K562 (cell line): ENCODE data around the gene NEU1. TPM values are rescaled to one million over a fixed set of nuclear protein-coding genes. Genes with fewer than 3 reads are reported as not detected.

ENCODE experiments used
- FIP1L1 ChIP-seq: fragments of 200-400 bp; formaldehyde crosslinking; IDR thresholded peaks from 2 replicates; pipeline ENCODE4 v1.6.1; 2018; ENCODE audit warnings: mild to moderate bottlenecking, low read depth, low read length; ENCODE audit not compliant: poor library complexity, severe bottlenecking
- FOXA1 ChIP-seq: fragments of 450-650 bp; IDR thresholded peaks from 2 replicates; pipeline ENCODE4 v1.6.1; 2016; ENCODE audit warnings: mild to moderate bottlenecking, borderline replicate concordance
- FOXJ2 ChIP-seq: fragments of 200-800 bp; sonication (Bioruptor generic); IDR thresholded peaks from 2 replicates; pipeline ENCODE4 v1.6.1; 2016; ENCODE audit warnings: missing genetic modification characterization, missing compliant biosample characterization
- FOXP1 ChIP-seq: sonication (generic); formaldehyde crosslinking; IDR thresholded peaks from 2 replicates; pipeline ENCODE4 v1.8.0; 2022; ENCODE audit warnings: mild to moderate bottlenecking, missing genetic modification reagents
- HDAC6 ChIP-seq: IDR thresholded peaks from 2 replicates; pipeline ENCODE4 v1.6.1; 2012; ENCODE audit warnings: low read depth, mild to moderate bottlenecking, control low read depth, inconsistent platforms, low read length, moderate library complexity
- HNRNPK ChIP-seq: fragments of 200-400 bp; formaldehyde crosslinking; IDR thresholded peaks from one replicate; pipeline ENCODE4 v1.6.1; 2018; ENCODE audit warnings: mild to moderate bottlenecking, low read depth, low read length; ENCODE audit not compliant: poor library complexity, severe bottlenecking
- MEF2A ChIP-seq: IDR thresholded peaks from 2 replicates; pipeline ENCODE4 v1.6.1; 2011; ENCODE audit warnings: low read depth, mild to moderate bottlenecking, low read length, moderate library complexity; ENCODE audit not compliant: control insufficient read depth
- MXI1 ChIP-seq: IDR thresholded peaks from 2 replicates; pipeline ENCODE4 v1.6.1; 2011; ENCODE audit warnings: low read depth, mild to moderate bottlenecking, improper control_type of control experiment, low read length
- MYBL2 ChIP-seq, 2 experiments: fragments of 450-650 bp in 1 of 2; sonication (generic) in 1 of 2; formaldehyde crosslinking in 1 of 2; IDR thresholded peaks; 2 replicates each; pipeline versions ENCODE4 v1.6.1 to v1.8.1; 2017 to 2022; ENCODE audit warnings: borderline replicate concordance in 1 of 2, inconsistent platforms in 1 of 2, low read depth in 1 of 2, mild to moderate bottlenecking in 1 of 2, missing genetic modification reagents in 1 of 2, moderate library complexity in 1 of 2
- PYGO2 ChIP-seq: fragments of 450-650 bp; IDR thresholded peaks from 2 replicates; pipeline ENCODE4 v1.6.1; 2016; ENCODE audit warnings: mild to moderate bottlenecking, missing genetic modification characterization, moderate library complexity, missing compliant biosample characterization
- RBM17 ChIP-seq: fragments of 200-400 bp; formaldehyde crosslinking; IDR thresholded peaks from 2 replicates; pipeline ENCODE4 v1.6.1; 2017; ENCODE audit warnings: low read depth, mild to moderate bottlenecking, low read length, borderline replicate concordance
- RNF2 ChIP-seq: sonication (generic); IDR thresholded peaks from 2 replicates; pipeline ENCODE4 v1.6.1; 2016
- SETDB1 ChIP-seq: IDR thresholded peaks from one replicate; pipeline ENCODE4 v1.6.1; 2012; ENCODE audit warnings: low read length, control low read depth, inconsistent platforms
- SP1 ChIP-seq: sonication (generic); formaldehyde crosslinking; IDR thresholded peaks from 2 replicates; pipeline ENCODE4 v1.8.1; 2022; ENCODE audit warnings: mild to moderate bottlenecking, missing genetic modification reagents
- SREBF1 ChIP-seq: fragments of 150-350 bp; IDR thresholded peaks from 2 replicates; pipeline ENCODE4 v1.6.1; 2014; ENCODE audit warnings: antibody characterized with exemption, low read depth, low read length, borderline replicate concordance
- YBX1 ChIP-seq: fragments of 450-650 bp; IDR thresholded peaks from 2 replicates; pipeline ENCODE4 v1.7.1; 2016; ENCODE audit warnings: mild to moderate bottlenecking
- ZEB2 ChIP-seq: fragments of 450-650 bp; IDR thresholded peaks from 2 replicates; pipeline ENCODE4 v1.6.1; 2016
- ZNF212 ChIP-seq: fragments of 450-650 bp; formaldehyde crosslinking; IDR thresholded peaks from 2 replicates; pipeline ENCODE4 v1.4.0; 2020; ENCODE audit warnings: mild to moderate bottlenecking
- ZNF324 ChIP-seq: fragments of 250-450 bp; sonication (Bioruptor Pico); IDR thresholded peaks from 2 replicates; pipeline ENCODE4 v1.4.0; 2020; ENCODE audit warnings: mild to moderate bottlenecking
- ZNF354B ChIP-seq: fragments of 250-450 bp; sonication (Bioruptor Pico); IDR thresholded peaks from 2 replicates; pipeline ENCODE4 v1.4.0; 2020
- ZNF75A ChIP-seq: fragments of 450-650 bp; formaldehyde crosslinking; IDR thresholded peaks from 2 replicates; pipeline ENCODE4 v1.4.0; 2020; ENCODE audit warnings: mild to moderate bottlenecking
- ZSCAN32 ChIP-seq: fragments of 450-650 bp; formaldehyde crosslinking; IDR thresholded peaks from 2 replicates; pipeline ENCODE4 v1.4.0; 2020; ENCODE audit warnings: mild to moderate bottlenecking, moderate library complexity
- ZZZ3 ChIP-seq: fragments of 450-650 bp; IDR thresholded peaks from 2 replicates; pipeline ENCODE4 v1.6.1; 2016; ENCODE audit warnings: antibody characterized with exemption, mild to moderate bottlenecking, moderate library complexity
- polyA plus RNA-seq, 8 experiments: library from polyadenylated mRNA; depleted of rRNA in 4 of 8; stranded (reverse) in 5 of 8; unstranded in 3 of 8; fragments of >200 nt; fragmentation: Nextera tagmentation in 2 of 8; fragmentation: Illumina TruSeq in 1 of 8; extraction: Ambion mirVana in 2 of 8; extraction: Trizol in 1 of 8; gene quantifications; 2 replicates each; pipeline versions ENCODE4 v1.2.1 to v1.2.3, GENCODE V29; 2011 to 2014; ENCODE audit warnings: inconsistent platforms in 1 of 8, missing spikeins in 1 of 8
- total RNA-seq, 7 experiments: library from RNA; depleted of rRNA in 6 of 7; stranded (reverse); fragments of >200 nt in 6 of 7; fragmentation: Illumina TruSeq in 2 of 7; extraction: Trizol in 2 of 7; gene quantifications; 2 replicates each; pipeline versions ENCODE4 v1.2.1 to v1.2.3, GENCODE V29; 2011 to 2021; ENCODE audit warnings: low replicate concordance in 1 of 7
- TF ChIP-seq, protein P1 (sequence below): sonication (generic); formaldehyde crosslinking; IDR thresholded peaks from 2 replicates; pipeline ENCODE4 v1.8.1; 2023; ENCODE audit warnings: mild to moderate bottlenecking, missing genetic modification reagents
- TF ChIP-seq, protein P2 (sequence below): fragments of 250-450 bp; sonication (Bioruptor Pico); IDR thresholded peaks from 2 replicates; pipeline ENCODE4 v1.9.0; 2021; ENCODE audit warnings: mild to moderate bottlenecking

Gene NEU1
- total and polyA plus RNA-seq, 9 of the 15 experiments (the other 6 are each of a cell fraction or from before 2014, with no cell fraction given): 14.8 to 67.8 (median 51.0) TPM

DNA sequence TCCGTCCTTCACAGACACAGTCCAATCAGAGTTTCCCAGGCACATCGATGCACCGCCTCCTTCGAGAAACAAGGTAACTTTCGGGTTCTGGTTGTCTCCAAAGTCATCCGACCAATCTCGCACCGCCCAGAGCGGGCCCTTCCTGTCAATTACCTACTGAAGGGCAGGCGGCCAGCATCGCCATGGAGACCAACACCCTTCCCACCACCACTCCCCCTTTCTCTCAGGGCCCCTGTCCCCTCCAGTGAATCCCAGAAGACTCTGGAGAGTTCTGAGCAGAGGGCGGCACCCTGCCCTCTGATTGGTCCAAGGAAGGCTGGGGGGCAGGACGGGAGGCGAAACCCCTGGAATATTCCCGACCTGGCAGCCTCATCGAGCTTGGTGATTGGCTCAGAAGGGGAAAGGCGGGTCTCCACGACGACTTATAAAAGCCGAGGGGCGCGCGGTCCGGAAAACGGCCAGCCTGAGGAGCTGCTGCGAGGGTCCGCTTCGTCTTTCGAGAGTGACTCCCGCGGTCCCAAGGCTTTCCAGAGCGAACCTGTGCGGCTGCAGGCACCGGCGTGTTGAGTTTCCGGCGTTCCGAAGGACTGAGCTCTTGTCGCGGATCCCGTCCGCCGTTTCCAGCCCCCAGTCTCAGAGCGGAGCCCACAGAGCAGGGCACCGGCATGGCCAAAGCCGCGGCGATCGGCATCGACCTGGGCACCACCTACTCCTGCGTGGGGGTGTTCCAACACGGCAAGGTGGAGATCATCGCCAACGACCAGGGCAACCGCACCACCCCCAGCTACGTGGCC, 35.1 kb downstream of the NEU1 start, which contains the start of gene HSPA1B (continued):
- TF ChIP-seq ZNF75A (CRISPR knock-in tag) (peak; percentile 57; the same call in 1 of the 2 replicates), SP1 (CRISPR knock-in tag) (peak; percentile 97), ZNF324 (CRISPR knock-in tag) (peak; percentile 61), ZZZ3 (no peak), FOXP1 (CRISPR knock-in tag) (peak; percentile 97), MYBL2 (IDR thresholded peaks at IDR 0.05; ENCODE audit: low read depth) (no peak), MYBL2 (CRISPR knock-in tag; IDR thresholded peaks at IDR 0.05; ENCODE audit: borderline replicate concordance) (no peak), MEF2A (no peak), PYGO2 (tag) (no peak), MXI1 (peak; percentile 29), HDAC6 (peak; percentile 93; the same call in 1 of the 2 replicates), HNRNPK (no peak), RBM17 (no peak), FIP1L1 (peak; percentile 93), FOXJ2 (tag) (no peak), SREBF1 (peak; percentile 78; the same call in 1 of the 2 replicates), RNF2 (peak; percentile 78; the same call in 1 of the 2 replicates), SETDB1 (no peak), ZNF212 (CRISPR knock-in tag) (no peak), ZEB2 (no peak), YBX1 (no peak), ZSCAN32 (0 out of 2 replicates have a peak, but pooled peaks have one; percentile 61), FOXA1 (no peak), ZNF354B (CRISPR knock-in tag) (no peak)
- TF ChIP-seq, protein P1, sequence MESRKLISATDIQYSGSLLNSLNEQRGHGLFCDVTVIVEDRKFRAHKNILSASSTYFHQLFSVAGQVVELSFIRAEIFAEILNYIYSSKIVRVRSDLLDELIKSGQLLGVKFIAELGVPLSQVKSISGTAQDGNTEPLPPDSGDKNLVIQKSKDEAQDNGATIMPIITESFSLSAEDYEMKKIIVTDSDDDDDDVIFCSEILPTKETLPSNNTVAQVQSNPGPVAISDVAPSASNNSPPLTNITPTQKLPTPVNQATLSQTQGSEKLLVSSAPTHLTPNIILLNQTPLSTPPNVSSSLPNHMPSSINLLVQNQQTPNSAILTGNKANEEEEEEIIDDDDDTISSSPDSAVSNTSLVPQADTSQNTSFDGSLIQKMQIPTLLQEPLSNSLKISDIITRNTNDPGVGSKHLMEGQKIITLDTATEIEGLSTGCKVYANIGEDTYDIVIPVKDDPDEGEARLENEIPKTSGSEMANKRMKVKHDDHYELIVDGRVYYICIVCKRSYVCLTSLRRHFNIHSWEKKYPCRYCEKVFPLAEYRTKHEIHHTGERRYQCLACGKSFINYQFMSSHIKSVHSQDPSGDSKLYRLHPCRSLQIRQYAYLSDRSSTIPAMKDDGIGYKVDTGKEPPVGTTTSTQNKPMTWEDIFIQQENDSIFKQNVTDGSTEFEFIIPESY (CRISPR knock-in tag): peak; percentile 32; the same call in 1 of the 2 replicates
- TF ChIP-seq, protein P2, sequence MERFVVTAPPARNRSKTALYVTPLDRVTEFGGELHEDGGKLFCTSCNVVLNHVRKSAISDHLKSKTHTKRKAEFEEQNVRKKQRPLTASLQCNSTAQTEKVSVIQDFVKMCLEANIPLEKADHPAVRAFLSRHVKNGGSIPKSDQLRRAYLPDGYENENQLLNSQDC (CRISPR knock-in tag): peak; percentile 92
